Cardiac fibroblast (primary cell): ENCODE results near the gene CSNK1G2.

Source experiments
- DNase-seq, 2 donors: peaks; one replicate each; pipeline versions ENCODE4 v3.0.0 to v3.0.0-alpha.2; 2010; ENCODE audit warnings: low read depth in 2 of 2
- H3K4me3 ChIP-seq, 2 donors: replicated peaks in 1 of 2; 1 replicate in 1 of 2; 2 replicates in 1 of 2; pipeline ENCODE4 v1.5.1; 2011; ENCODE audit warnings: low read depth in 2 of 2, low read length in 2 of 2, mild to moderate bottlenecking in 2 of 2, moderate library complexity in 1 of 2
- TF ChIP-seq, protein P1 (sequence below): IDR thresholded peaks from one replicate; pipeline ENCODE4 v1.5.1; 2011; ENCODE audit warnings: low read depth, mild to moderate bottlenecking, low read length, inconsistent platforms

The CSNK1G2 gene

DNA sequence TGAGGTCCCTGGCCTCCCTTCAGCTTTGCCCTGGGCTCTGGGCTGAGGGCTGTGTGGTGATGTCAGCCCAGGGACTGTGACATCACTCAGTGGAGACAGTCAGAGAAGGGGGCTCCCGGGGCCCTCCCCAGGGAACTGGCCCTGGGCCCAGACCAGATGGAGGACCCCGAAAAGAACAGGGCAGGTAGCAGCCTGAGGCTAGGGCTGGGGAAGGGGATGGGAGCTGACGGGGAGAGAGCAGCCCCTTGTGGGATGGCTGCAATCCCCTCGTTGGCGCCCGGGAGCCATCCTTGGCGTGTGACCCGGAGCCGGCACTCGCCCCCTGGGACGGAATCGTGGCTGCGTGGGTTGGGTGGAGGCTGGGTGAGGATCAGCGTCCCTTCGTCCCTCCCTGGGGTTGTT is 13.6 kb downstream of the CSNK1G2 start:
- DNase-seq: no peak
- TF ChIP-seq, protein P1, sequence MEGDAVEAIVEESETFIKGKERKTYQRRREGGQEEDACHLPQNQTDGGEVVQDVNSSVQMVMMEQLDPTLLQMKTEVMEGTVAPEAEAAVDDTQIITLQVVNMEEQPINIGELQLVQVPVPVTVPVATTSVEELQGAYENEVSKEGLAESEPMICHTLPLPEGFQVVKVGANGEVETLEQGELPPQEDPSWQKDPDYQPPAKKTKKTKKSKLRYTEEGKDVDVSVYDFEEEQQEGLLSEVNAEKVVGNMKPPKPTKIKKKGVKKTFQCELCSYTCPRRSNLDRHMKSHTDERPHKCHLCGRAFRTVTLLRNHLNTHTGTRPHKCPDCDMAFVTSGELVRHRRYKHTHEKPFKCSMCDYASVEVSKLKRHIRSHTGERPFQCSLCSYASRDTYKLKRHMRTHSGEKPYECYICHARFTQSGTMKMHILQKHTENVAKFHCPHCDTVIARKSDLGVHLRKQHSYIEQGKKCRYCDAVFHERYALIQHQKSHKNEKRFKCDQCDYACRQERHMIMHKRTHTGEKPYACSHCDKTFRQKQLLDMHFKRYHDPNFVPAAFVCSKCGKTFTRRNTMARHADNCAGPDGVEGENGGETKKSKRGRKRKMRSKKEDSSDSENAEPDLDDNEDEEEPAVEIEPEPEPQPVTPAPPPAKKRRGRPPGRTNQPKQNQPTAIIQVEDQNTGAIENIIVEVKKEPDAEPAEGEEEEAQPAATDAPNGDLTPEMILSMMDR: no peak
- no peak overlapping the region for H3K4me3 ChIP-seq

DNA sequence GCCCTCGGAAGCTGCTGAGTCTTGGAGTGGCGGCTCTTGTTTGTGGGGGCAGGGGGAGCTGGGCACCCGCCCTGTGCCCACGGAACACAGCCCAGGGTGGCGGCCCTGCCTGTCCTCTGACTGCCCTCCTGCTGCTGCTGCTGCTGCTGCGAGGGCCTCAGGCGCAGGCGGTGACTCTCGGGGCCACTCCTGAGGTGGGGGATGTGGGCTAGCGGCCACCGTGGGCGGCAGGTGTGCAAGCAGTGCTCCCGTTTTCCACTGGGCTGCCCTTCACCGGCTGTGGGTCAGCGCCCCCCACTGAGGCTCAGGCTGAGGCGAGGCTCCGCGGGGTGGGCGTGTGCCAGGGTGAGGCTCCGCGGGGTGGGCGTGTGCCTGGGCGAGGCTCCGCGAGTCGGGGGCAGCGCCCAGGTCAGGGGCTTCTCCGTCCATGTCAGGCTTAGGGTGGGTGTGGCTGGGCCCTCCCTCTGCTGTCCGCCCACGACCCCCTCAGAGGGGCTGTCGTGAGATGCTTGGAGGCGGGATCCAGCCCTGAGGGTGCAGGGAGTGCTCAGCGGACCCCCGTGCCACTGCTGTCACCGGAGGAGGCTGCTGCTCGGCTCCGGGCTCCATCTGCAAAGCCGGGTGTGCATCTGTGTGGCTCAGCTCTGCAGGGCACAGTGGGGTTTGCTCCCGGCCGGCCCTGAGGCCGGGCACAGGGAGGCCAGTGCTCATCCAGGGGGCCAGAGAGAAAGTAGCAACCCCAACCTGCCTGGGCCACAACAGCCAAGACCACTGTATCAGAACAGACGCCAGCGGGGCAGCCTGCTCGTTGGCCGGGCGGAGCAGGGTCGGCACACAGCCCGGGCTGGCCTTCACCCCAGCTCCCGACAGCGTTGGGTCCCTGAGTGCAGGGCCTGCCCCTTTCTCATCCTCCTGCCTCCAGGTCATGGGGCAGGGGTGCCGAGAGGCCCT is 14.5 kb downstream of the CSNK1G2 start:
- TF ChIP-seq, protein P1: no peak
- DNase-seq: no peak
- H3K4me3 ChIP-seq: no peak overlapping the region

DNA sequence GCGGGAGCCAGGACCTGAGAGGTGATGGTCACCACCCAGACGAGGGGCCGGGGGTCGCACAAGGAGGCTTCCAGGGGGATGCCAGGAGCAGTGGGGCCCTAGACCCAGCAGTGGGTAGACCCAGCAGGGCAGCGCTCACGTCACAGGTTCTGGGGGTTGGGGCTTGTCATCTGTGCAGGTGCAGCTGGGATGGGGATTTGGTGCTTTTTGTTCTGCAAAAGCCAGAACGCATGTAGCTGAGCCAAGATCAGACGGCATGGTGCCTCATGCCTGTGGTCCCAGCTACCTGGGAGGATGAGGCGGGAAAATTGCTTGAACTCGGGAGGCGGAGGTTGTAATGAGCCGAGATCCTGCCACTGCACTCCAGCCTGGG is 15.1 kb downstream of the CSNK1G2 start:
- no peak for DNase-seq
- TF ChIP-seq, protein P1: no peak
- no peak overlapping the region for H3K4me3 ChIP-seq

DNA sequence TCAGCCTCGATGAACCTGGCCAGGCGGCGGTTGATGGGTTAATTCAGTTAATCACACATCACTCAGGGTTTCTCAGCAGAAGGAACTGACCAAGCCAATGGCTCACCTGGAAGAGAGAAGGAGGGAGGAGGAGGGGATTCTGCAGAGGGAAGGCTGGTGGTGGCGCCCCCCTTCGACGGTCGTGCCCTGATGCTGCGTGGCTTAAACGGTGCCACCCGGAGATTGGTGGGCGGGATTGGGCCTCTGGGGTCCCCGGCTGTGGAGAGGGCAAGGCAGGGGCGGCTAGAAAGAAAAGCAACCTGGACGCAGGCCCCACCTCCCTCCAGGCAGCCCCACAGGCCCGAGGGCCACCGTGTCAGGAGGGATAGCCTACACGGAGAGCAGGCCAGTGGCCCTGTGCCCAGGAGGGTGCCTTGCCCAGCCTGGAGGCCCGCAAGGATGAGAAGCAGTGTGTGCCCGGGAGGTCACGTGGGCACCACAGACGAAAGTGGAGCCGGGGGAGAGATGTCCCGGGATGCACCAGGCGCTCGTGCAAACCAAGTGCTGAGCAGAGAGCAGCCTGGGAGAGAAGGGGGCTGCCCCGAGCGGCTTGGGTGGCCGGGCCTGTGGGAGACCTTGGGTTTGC is 16.0 kb downstream of the CSNK1G2 start:
- TF ChIP-seq, protein P1: no peak
- no peak for DNase-seq
- H3K4me3 ChIP-seq: no peak overlapping the region

DNA sequence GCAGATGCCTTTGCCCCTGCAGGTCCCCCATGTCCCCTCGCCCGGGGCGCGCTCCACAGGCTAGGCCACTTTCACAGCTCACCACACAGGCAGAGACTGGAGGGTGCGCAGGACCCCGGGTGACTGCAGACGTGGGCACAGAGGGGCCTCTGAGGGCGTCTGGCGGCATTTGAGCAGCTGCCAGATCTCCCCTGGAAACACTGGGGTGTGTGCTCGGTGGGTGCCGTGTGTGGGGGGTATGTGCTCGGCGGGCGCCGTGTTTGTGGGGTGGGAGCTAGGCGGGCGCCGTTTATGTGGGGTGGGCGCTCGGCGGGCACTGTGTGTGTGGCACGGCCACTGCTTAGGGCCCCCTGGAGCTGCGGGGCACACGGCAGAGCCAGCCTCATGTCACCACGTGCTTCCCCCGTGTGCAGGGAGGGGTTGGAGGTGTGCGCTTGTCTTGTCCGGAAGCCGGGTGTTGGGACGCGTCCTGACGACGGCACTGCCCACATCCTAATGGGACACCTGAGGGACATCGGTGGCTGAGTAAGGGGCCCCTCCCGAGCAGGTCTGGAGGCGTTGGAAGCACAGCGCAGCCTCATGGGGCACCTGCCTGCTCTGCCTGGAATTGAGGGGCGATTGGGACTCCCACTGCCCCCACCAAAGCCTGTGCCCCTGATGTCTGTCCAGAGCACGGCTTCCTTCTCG is 16.7 kb downstream of the CSNK1G2 start:
- no peak overlapping the region for H3K4me3 ChIP-seq
- TF ChIP-seq, protein P1: no peak
- DNase-seq: no peak

DNA sequence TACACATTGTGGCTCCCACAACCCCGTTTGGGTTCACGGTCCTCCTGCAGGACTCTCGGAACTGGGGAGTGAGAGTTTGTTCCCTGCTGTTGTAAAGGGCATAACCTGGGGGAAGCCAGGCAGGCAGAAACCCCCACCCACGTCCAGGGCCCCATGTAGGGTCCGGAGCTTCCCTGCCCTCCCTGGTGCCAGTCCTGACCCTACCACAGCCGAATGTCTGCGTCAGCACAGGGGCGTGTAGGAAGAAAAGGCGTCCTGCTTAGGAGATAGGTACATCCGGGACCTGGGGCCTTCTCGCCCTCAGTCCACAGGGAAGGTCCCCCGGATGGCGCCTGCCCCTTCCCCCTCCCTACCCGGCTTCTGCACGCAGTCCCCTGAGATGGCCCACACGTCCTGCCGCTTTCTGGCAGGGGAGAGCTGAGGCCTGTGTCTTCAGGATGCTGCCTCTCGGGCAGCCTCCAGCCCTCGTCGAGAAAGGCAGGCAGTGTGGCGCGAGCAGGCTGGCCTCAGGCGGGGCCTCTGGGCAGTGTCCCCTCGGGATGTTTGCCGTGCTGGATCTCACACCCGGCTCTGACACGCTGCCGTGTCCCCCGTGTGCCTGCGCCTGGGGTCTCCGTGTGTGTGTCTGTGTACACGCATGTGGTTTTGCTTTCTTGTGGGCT is 19.1 kb downstream of the CSNK1G2 start:
- TF ChIP-seq, protein P1: no peak
- H3K4me3 ChIP-seq: no peak overlapping the region
- DNase-seq: no peak
